Stimulated activated naive B cell treated with anti-CD40 and anti-IgM and Interleukin-4, amounts not matched to agents 10 μg/mL and 1 μg/mL and 100 μg/mL, for 72 hours (primary cell): ENCODE measurements around the gene TSPAN8.

ENCODE experiments used
- ATAC-seq, 2 donors: fragments of 150-1000 bp; cut with Tn5 transposase; replicated peaks; 2 replicates each; pipeline ENCODE4 v1.10.0; 2021; ENCODE audit warnings: moderate library complexity in 1 of 2
- DNase-seq: peaks from one replicate; pipeline ENCODE4 v3.0.0; 2021
- H3K27ac Mint-ChIP-seq: one replicate; pipeline ENCODE4 v1.8.0; 2022; ENCODE audit warnings: mild to moderate bottlenecking, mixed read lengths
- H3K27me3 Mint-ChIP-seq, 2 donors: one replicate each; pipeline ENCODE4 v1.8.0; 2022; ENCODE audit warnings: mixed read lengths in 2 of 2
- H3K36me3 Mint-ChIP-seq, 2 donors: one replicate each; pipeline ENCODE4 v1.8.0; 2022; ENCODE audit warnings: mixed read lengths in 2 of 2, mild to moderate bottlenecking in 1 of 2
- H3K4me1 Mint-ChIP-seq, 2 donors: one replicate each; pipeline ENCODE4 v1.8.0; 2022; ENCODE audit warnings: mixed read lengths in 2 of 2, mild to moderate bottlenecking in 1 of 2
- H3K4me3 Mint-ChIP-seq, 2 donors: one replicate each; pipeline ENCODE4 v1.8.0; 2022; ENCODE audit warnings: mild to moderate bottlenecking in 2 of 2, mixed read lengths in 2 of 2, moderate library complexity in 1 of 2
- H3K9me3 Mint-ChIP-seq, 2 donors: one replicate each; pipeline ENCODE4 v1.8.0; 2022; ENCODE audit warnings: mixed read lengths in 2 of 2, mild to moderate bottlenecking in 1 of 2

TSPAN8 gene

DNA sequence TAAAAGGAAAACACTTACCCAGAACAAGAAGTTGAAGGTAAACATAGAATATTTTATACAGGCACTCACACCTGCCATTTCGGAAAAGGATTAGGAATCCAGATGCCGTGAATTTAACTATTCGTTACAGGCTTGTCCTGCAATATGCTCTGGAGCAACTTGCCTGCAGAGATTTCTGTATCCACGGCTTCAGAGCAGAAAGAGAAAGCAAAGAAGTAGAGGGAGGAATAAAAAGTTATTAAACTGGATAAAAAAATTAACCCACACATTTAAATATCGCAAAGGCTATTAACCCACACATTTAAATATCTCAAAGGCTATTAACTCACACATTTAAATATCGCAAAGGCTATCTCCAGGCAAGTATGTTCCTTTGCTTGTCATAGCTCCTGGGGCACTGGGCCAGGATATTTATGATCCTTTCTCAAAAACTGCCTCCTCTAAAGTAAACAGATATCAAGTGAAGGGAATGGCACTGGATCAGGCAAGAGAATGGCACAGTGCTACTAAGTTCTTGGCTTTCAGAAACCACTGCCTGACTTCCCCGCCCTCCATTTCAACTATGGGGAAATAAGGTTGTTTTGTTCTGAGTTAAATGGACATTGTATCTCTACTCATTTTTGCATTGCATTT, at the start of gene TSPAN8:
TSS of gene TSPAN8 (minus strand) at position 399 of the 633 bp plus-strand sequence. CDS start at position 78, 321 bp downstream.
- ATAC-seq, result no peak
- Mint-ChIP-seq H3K4me3 (no peak within 1 kb of the TSS), H3K9me3 (peaks cover 0 to 2% of the 10 kb centered on the region in 2 donors), H3K27me3 (peaks cover 0 to 4% of the 10 kb centered on the region in 2 donors), H3K36me3 (no peaks in the 10 kb centered on the region), H3K27ac (no peak within 1 kb of the TSS), H3K4me1 (no peaks in the 10 kb centered on the region)
- DNase-seq, result no peak

DNA sequence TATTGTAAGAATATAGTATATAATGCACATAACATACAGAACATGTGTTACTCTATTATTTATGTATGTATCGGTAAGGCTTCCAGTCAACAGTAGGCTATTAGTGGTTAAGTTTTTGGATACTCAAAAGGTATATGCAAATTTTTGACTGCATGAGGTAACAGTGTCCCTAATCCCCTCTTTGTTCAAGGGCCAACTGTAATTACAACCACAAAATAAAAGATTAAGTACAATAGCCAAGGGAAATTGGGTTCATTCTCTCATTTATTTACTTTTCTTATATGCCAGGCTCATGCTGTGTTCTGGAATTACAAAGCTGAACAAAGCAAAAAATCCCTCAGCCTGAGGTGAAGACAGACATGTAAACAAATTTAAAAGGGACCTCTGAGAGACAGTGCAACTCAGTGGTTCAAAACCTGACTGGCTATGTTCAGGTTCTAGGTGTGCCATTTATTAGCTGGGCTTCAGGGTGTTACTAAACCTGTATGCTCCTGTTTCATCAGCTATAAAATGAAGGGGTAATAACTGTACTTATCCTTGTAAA, 43.4 kb upstream of the TSPAN8 start:
- Mint-ChIP-seq H3K27ac (no peak overlapping the region), H3K36me3 (no peaks in the 10 kb centered on the region), H3K27me3 (no peaks in the 10 kb centered on the region), H3K4me1 (no peaks in the 10 kb centered on the region), H3K4me3 (no peak overlapping the region), H3K9me3 (peaks cover 0 to 6% of the 10 kb centered on the region in 2 donors)
- ATAC-seq (no peak), DNase-seq (no peak)

DNA sequence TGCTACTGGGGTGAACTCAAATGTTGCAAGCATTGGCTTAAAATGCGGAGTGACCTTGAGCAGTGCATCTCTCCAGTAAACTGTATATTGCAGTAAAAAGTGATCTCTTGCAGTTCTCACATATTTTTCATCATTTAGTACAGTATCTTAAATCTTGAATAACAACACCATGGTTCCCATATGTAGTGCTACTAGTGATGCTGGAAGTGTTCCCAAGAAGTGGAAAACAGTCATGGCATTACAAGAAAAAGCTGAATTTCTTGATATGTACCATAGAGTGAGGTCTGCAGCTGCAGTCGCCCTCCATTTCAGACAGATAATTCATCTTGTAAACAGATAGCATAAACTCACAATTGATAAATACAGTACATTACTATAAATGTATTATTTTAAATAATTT, 42.9 kb upstream of the TSPAN8 start:
- DNase-seq (no peak), ATAC-seq (no peak)
- H3K36me3 Mint-ChIP-seq, result no peaks in the 10 kb centered on the region
- no peak overlapping the region for H3K4me3 Mint-ChIP-seq
- H3K27me3 Mint-ChIP-seq, result no peaks in the 10 kb centered on the region
- H3K4me1 Mint-ChIP-seq, result no peaks in the 10 kb centered on the region
- no peak overlapping the region for H3K27ac Mint-ChIP-seq
- peaks cover 0 to 6% of the 10 kb centered on the region in 2 donors for H3K9me3 Mint-ChIP-seq

DNA sequence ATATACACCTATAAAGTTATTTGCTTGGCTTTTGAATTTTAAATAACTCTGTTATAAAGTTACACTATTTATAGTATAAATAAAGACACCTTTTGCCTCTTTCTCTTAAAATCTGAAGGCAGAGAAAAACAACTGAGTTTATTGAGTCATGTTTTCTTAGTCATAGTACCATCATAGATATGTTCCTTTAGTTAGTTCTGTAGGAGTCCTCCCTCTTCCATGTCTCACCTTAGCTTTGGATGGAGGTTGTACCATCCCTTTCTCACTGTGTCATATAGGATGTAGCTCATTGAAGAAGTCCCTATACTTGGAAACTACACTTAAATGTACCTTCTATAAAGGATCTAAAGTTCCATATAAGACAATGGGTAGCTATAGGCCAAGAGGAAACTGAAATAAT, 39.7 kb upstream of the TSPAN8 start:
- H3K4me1 Mint-ChIP-seq, result no peaks in the 10 kb centered on the region
- ATAC-seq (no peak), DNase-seq (no peak)
- no peak overlapping the region for H3K27ac Mint-ChIP-seq
- H3K4me3 Mint-ChIP-seq, result no peak overlapping the region
- H3K36me3 Mint-ChIP-seq, result no peaks in the 10 kb centered on the region
- peaks cover 0 to 2% of the 10 kb centered on the region in 2 donors for H3K9me3 Mint-ChIP-seq
- peaks cover 0 to 3% of the 10 kb centered on the region in 2 donors for H3K27me3 Mint-ChIP-seq

DNA sequence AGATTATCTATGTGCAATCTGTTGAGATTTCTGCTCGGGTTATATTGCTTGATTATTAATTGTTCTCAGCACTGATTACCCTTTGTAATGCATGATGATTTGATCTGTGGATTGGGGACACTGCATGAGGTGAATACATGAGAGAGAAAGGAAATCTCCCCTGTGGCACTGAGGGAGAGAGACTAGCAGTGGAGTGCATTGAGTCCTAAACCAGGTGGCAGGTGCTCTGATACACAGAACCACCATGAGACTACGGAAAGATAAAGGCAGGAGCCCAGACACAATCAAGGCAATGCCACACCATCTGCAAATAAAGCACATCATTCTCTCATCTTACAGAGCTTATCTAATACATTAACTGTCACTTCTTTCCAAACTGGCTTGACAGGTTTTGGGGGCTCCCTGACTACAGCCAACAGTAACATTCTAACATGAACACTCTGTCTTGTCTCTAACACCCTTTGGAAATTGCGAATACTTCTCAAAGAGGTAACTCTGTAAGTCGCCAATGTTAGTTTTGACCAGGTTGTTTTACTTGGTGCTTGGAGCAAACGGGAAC, 37.6 kb upstream of the TSPAN8 start:
- H3K4me1 Mint-ChIP-seq, result no peaks in the 10 kb centered on the region
- no peaks in the 10 kb centered on the region for H3K36me3 Mint-ChIP-seq
- H3K27ac Mint-ChIP-seq, result no peak overlapping the region

DNA sequence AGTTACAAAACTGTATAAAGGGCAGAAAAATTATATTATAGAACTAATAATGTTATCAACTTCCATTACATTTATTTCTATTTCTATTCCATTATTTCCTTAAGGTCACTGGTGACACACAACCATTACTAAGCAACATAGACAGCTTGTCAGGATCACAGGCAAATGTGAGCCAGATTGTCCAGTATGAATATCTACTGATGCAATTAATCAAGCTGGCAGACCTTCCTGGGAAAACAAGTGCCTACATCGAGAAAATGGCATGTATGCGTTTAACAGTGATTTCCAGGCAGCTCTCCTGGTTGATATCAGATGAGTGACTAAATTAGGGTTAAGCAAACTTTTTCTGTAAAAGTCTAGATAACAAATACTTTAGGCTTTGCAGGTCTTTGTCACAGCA, 36.9 kb upstream of the TSPAN8 start:
- Mint-ChIP-seq H3K4me3 (no peak overlapping the region), H3K36me3 (no peaks in the 10 kb centered on the region), H3K27ac (no peak overlapping the region), H3K9me3 (peaks cover 0 to 2% of the 10 kb centered on the region in 2 donors), H3K4me1 (no peaks in the 10 kb centered on the region), H3K27me3 (peaks cover 0 to 3% of the 10 kb centered on the region in 2 donors)
- no peak for DNase-seq
- no peak for ATAC-seq

More for the DNA sequence above, 37.6 kb upstream of the TSPAN8 start:
- H3K9me3 Mint-ChIP-seq, result peaks cover 0 to 2% of the 10 kb centered on the region in 2 donors
- peaks cover 0 to 3% of the 10 kb centered on the region in 2 donors for H3K27me3 Mint-ChIP-seq
- DNase-seq (no peak), ATAC-seq (no peak)
- H3K4me3 Mint-ChIP-seq, result no peak overlapping the region

DNA sequence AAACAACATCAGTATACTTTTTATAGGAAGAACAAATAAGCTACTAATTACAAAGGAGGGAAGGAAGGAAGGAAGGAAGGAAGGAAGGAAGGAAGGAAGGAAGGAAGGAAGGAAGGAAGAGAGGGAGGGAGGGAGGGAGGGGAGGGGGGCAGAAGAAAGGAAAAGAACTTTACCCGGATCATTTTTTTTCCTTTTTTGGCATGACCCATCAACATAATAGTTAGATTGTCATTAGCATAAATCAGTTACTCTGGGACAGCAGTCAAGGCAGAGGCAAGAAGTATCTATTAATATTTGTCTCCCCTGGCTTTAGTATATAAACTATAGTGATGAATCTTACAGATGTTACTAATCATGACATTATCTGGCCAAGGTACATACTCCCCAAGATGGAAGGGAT, 35.2 kb upstream of the TSPAN8 start:
- Mint-ChIP-seq H3K4me1 (no peaks in the 10 kb centered on the region), H3K4me3 (no peak overlapping the region), H3K27ac (no peak overlapping the region), H3K36me3 (no peaks in the 10 kb centered on the region), H3K9me3 (peaks cover 0 to 2% of the 10 kb centered on the region in 2 donors), H3K27me3 (peaks cover 0 to 3% of the 10 kb centered on the region in 2 donors)
- ATAC-seq (no peak), DNase-seq (no peak)

DNA sequence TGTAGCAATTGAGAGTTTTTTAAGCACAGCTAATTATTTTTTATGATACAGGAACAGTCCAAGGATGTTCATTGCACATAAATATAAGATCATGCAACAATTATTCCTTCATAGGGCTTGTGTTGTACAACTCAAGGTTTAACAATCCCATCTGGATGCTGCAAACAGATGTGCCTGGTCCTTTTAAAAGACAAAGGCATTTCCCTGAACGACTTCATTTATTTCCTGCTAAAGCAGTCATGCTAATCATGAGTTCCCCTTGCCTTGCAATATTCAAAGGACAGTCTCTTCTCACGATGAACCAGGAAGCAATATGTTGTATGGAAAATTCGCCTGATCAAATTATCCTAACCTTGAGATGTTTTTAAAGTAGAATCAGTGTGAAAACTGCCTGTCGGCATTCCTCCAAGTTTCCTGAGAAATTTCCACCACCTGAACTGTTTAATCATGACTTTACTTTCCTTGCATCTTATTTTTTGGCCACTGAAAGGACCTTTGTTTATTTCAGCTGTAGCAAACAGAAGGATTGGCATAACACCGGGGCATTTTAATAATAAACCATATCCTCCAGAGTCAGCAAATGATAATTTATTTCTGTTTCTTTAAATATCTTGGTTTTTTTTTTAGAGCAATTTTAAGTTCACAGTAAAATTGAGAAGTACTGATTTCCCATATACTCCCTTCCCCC, 33.9 kb upstream of the TSPAN8 start:
- no peak for ATAC-seq
- H3K4me3 Mint-ChIP-seq, result no peak overlapping the region

DNA sequence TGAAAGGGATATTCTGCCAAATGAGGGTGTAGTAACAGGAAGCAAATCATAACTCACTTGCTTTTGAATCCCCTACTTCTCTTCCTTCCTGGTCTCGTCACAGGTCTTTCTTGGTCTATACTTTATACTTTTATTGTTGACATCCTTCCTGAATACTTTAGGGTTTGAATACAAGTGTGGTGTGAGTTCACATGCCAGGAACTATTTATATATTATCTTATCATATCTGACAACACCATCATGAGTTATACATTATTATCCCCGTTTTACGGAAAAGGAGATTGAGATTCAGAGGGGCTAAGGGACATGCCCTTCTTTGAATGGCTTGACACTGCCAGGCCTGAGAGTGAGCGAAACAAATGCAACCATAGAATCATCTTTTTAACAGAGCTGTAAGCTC, 33.0 kb upstream of the TSPAN8 start:
- Mint-ChIP-seq H3K27me3 (peaks cover 0 to 3% of the 10 kb centered on the region in 2 donors), H3K9me3 (no peaks in the 10 kb centered on the region)
- DNase-seq, result no peak

More for the DNA sequence above, 33.9 kb upstream of the TSPAN8 start:
- Mint-ChIP-seq H3K4me1 (no peaks in the 10 kb centered on the region), H3K27me3 (peaks cover 0 to 3% of the 10 kb centered on the region in 2 donors), H3K36me3 (no peaks in the 10 kb centered on the region), H3K9me3 (no peaks in the 10 kb centered on the region), H3K27ac (no peak overlapping the region)
- DNase-seq, result no peak

DNA sequence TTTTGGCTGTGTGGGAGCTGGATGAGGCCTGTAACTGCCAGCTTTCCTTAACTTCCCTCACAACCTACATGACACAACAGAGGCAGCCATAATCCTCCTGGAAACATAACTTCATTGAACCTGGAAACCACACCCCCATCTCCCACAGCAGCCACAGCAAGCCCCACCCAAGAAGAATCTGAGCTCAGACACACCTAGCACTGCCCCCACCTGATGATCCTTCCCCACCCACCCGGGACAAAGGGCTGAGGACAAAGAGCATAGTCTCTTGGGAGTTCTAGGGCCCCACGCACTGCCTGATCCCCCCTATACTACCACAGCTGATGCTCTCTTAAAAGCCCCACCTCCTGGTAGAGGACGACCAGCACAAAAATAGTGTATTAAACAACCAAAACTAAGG, 29.6 kb upstream of the TSPAN8 start:
- Mint-ChIP-seq H3K27ac (no peak overlapping the region), H3K27me3 (no peaks in the 10 kb centered on the region), H3K4me1 (no peaks in the 10 kb centered on the region), H3K36me3 (no peaks in the 10 kb centered on the region), H3K9me3 (no peaks in the 10 kb centered on the region), H3K4me3 (no peak overlapping the region)
- no peak for DNase-seq
- no peak for ATAC-seq

More for the DNA sequence above, 33.0 kb upstream of the TSPAN8 start:
- H3K4me3 Mint-ChIP-seq, result no peak overlapping the region
- no peak for ATAC-seq
- no peak overlapping the region for H3K27ac Mint-ChIP-seq
- H3K4me1 Mint-ChIP-seq, result no peaks in the 10 kb centered on the region
- H3K36me3 Mint-ChIP-seq, result no peaks in the 10 kb centered on the region

DNA sequence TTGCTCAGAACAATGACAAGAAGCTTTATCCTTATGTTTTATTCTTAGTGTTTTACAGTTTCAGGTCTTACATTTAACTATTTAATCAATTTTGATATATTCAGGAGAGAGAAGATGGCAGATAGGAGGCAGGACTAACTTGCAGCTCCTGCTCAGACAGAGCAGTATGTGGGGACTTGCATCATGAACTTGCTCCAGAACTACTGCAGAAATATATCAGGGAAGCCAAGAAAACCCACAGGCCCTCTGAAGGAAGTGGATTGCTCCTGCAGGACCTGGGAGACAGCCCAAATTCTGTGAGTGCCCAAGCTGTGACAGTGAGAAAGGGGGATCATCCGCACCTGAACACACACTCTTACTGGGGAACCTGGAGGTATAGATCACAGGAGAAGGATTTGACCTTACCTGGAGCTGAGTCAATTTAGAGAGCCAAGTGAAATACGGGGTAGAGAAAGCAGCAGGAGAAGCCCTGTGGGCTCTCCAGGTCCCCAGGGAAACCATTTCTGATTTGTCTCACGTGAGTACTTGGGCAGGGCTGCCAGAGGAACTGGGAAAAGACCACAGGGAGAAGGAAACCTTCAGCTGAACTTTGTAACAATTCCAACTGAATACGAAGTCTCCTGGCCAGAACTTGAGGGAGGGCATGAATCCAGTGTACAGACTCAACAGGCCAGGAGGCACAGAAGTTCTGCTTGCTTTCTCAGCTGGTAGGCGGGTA, 28.9 kb upstream of the TSPAN8 start:
- no peak for DNase-seq
- ATAC-seq, result no peak
- Mint-ChIP-seq H3K4me3 (no peak overlapping the region), H3K9me3 (no peaks in the 10 kb centered on the region), H3K27me3 (no peaks in the 10 kb centered on the region), H3K36me3 (no peaks in the 10 kb centered on the region), H3K27ac (no peak overlapping the region), H3K4me1 (no peaks in the 10 kb centered on the region)

DNA sequence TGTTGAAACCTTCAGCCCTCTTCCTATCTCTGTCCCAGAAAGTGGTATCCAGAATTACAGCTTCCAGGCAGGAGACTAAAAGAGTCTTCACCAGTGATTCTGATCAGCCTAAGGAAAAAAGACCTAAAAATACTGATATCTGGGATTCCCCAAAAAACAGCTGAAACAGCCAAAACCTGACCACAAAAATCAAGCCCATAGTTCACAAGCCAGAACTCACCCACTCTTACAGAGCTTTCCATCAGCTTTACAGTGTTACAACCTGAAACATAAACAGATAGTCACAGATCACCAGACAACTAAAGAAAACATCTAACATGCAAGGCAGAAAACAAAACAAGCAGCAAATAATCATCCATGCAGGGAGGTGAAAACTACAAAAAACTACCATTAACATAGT, 26.0 kb upstream of the TSPAN8 start:
- H3K4me1 Mint-ChIP-seq, result no peaks in the 10 kb centered on the region
- no peak overlapping the region for H3K27ac Mint-ChIP-seq
- no peak for ATAC-seq
- H3K27me3 Mint-ChIP-seq, result no peaks in the 10 kb centered on the region
- peaks cover 0 to 4% of the 10 kb centered on the region in 2 donors for H3K9me3 Mint-ChIP-seq
- no peak for DNase-seq
- no peak overlapping the region for H3K4me3 Mint-ChIP-seq
- no peaks in the 10 kb centered on the region for H3K36me3 Mint-ChIP-seq

DNA sequence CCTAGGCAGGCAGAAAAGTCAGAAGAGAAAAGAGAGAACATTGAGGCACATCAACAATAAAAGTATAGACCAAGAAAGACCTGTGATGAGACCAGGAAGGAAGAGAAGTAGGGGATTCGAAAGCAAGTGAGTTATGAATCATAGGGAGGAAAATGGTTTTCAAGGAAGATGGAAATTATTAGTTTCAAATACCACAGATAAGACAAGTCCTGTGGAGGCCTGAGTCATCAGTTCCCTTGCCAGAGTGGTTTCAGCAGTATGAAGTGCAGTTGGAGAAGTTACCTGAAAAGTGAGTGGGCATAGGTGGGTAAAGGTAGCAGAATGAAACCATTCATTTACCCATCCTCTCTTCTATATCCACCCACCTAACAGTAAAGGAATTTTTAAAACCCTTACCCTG, 25.2 kb upstream of the TSPAN8 start:
- peaks cover 0 to 4% of the 10 kb centered on the region in 2 donors for H3K9me3 Mint-ChIP-seq
- H3K27me3 Mint-ChIP-seq, result no peaks in the 10 kb centered on the region
- no peak overlapping the region for H3K4me3 Mint-ChIP-seq
- no peak overlapping the region for H3K27ac Mint-ChIP-seq
- no peaks in the 10 kb centered on the region for H3K4me1 Mint-ChIP-seq
- ATAC-seq (peak; percentile 31 to 33), DNase-seq (no peak)
- no peaks in the 10 kb centered on the region for H3K36me3 Mint-ChIP-seq

DNA sequence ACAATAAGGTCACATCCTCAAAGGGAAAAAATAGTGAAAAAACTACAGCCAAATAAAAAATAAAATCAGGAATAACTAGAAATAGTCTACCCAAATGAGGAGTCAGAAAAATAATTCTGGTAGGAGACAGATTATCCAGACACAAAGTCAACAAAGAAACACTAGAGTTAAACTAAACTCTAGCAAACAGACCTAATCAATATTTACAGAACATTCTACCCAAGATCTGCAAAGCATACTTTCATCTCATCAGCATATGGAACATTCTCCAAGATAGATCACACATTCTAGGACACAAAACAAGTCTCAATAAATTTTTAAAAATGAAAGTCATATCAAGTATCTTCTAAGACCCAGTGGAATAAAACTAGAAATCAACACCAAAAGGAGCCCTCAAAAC, 20.4 kb upstream of the TSPAN8 start:
- H3K27ac Mint-ChIP-seq, result no peak overlapping the region
- H3K4me3 Mint-ChIP-seq, result no peak overlapping the region
- H3K4me1 Mint-ChIP-seq, result no peaks in the 10 kb centered on the region
- DNase-seq (no peak), ATAC-seq (no peak)
- peaks cover 0 to 4% of the 10 kb centered on the region in 2 donors for H3K9me3 Mint-ChIP-seq
- no peaks in the 10 kb centered on the region for H3K36me3 Mint-ChIP-seq
- H3K27me3 Mint-ChIP-seq, result no peaks in the 10 kb centered on the region
